ENCODE data around the gene PDGFA. TPM values are rescaled to one million over a fixed set of nuclear protein-coding genes. Genes with fewer than 3 reads are reported as not detected.

The PDGFA gene
- total RNA-seq, 1 experiment from 2014 or later: 18.4 TPM

DNA sequence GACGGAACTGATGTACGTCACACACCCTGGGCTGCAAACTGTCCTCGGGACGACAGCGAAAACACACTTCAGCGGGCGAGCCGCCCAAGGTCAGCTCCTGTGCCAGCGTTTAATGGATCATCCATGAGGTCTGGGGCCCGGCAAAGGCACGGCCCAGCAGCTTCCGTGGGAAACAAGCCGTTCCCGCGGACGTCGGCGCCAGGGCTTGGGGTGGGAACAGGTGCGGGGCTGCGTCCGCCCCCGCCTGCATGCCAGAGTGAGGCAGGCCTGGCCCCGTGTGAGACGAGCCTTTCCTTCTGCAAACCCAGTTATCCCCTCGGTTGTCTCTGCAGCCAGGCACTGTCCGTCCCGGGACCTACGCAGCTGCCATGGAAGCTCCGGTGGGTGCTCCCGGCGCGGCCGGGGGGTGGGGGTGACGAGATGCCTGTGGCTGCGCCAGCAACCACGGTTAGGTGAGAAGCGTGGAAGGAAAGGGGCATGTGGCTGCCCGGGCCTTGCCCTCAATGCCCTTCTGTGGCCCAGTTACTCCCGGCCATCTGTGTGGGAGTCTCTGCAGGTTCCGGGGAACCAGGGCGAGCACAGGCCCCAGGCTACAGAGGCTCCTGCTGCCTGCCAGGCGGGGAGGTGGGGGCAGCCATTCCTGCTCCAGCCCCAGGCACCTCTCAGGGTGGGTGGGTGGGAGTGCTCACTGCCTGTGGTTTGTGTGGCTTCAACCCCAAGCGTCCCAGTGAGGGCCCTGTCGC lies 42.2 kb upstream of the PDGFA start:
- H3K9ac ChIP-seq (ENCODE audit: low read length): no peak overlapping the region
- no peaks in the 10 kb centered on the region for H3K36me3 ChIP-seq (ENCODE audit: low read depth, low read length)
- DNase-seq: no peak
- no peaks in the 10 kb centered on the region for H3K9me3 ChIP-seq (ENCODE audit: low read length)
- H4K20me1 ChIP-seq (ENCODE audit: low read length): no peaks in the 10 kb centered on the region
- no TSS peak for BruUV-seq (replicated peaks)
- H3K9me2 ChIP-seq (replicated peaks; ENCODE audit: low read length): no peaks in the 10 kb centered on the region
- no peak for ATAC-seq
- H3F3A ChIP-seq (ENCODE audit: low read length, unreplicated experiment): no peaks in the 10 kb centered on the region
- no peak overlapping the region for H3K4me3 ChIP-seq (ENCODE audit: low read length)
- H3K4me2 ChIP-seq (ENCODE audit: low read length): no peak overlapping the region
- ChIA-PET POLR2A (ENCODE audit: unreplicated experiment) (no interaction called here), CTCF (no interaction called here)
- intact Hi-C loops (cut with micrococcal nuclease): no loop called here
- no peak overlapping the region for H2AFZ ChIP-seq (ENCODE audit: low read length)
- TF ChIP-seq, protein P1, sequence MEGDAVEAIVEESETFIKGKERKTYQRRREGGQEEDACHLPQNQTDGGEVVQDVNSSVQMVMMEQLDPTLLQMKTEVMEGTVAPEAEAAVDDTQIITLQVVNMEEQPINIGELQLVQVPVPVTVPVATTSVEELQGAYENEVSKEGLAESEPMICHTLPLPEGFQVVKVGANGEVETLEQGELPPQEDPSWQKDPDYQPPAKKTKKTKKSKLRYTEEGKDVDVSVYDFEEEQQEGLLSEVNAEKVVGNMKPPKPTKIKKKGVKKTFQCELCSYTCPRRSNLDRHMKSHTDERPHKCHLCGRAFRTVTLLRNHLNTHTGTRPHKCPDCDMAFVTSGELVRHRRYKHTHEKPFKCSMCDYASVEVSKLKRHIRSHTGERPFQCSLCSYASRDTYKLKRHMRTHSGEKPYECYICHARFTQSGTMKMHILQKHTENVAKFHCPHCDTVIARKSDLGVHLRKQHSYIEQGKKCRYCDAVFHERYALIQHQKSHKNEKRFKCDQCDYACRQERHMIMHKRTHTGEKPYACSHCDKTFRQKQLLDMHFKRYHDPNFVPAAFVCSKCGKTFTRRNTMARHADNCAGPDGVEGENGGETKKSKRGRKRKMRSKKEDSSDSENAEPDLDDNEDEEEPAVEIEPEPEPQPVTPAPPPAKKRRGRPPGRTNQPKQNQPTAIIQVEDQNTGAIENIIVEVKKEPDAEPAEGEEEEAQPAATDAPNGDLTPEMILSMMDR (conservative IDR thresholded peaks at IDR 0.05; ENCODE audit: low read depth, low read length): no peak
- TF ChIP-seq EZH2phosphoT487 (IDR thresholded peaks at IDR 0.05; ENCODE audit: borderline replicate concordance, low read length): no peak
- no peak for TF ChIP-seq EZH2 (IDR thresholded peaks at IDR 0.05; ENCODE audit: low read length, unreplicated experiment)
- H3K27ac ChIP-seq (ENCODE audit: low read length): no peak overlapping the region
- no peaks in the 10 kb centered on the region for H3K4me1 ChIP-seq (ENCODE audit: insufficient read depth, low read length)
- no peaks in the 10 kb centered on the region for H3K79me2 ChIP-seq (ENCODE audit: low read length)
- H3K27me3 ChIP-seq (ENCODE audit: low read length): no peaks in the 10 kb centered on the region

DNA sequence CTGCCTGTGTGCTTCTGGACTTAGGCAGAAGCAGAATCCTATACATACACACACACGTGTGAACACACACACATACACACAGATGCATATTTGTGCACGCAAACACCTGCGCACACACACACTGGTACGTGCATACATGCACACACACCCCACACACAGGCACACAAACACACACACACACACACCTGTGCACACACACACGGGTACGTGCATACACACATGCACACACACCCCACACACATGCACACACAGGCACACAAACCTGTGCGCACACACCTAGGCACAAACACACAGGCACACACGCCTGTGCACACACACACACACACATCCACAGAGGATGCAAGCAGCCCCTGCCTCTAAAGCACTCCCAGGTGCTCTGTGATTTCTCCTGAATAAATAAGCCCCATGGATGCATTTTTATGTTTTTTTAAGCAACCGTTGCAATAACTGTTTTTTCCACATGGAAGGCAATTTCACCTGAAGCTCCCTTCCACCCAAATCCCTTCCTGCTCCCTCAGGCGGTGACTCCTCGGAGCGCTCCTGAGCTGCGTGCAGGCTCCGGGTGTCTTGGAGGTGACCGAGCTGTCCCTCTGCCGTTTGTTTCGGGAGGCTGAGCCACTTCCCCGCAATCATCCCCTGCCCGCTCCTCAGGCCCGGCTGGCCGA lies 41.5 kb upstream of the PDGFA start:
- Histone ChIP-seq H3F3A (ENCODE audit: low read length, unreplicated experiment) (no peaks in the 10 kb centered on the region), H3K9me2 (replicated peaks; ENCODE audit: low read length) (no peaks in the 10 kb centered on the region), H2AFZ (ENCODE audit: low read length) (no peak overlapping the region), H3K4me2 (ENCODE audit: low read length) (no peak overlapping the region), H3K4me1 (ENCODE audit: insufficient read depth, low read length) (no peaks in the 10 kb centered on the region), H3K27ac (ENCODE audit: low read length) (no peak overlapping the region), H3K9me3 (ENCODE audit: low read length) (no peaks in the 10 kb centered on the region), H3K9ac (ENCODE audit: low read length) (no peak overlapping the region), H3K79me2 (ENCODE audit: low read length) (no peaks in the 10 kb centered on the region), H3K4me3 (ENCODE audit: low read length) (no peak overlapping the region), H4K20me1 (ENCODE audit: low read length) (no peaks in the 10 kb centered on the region), H3K27me3 (ENCODE audit: low read length) (no peaks in the 10 kb centered on the region), H3K36me3 (ENCODE audit: low read depth, low read length) (no peaks in the 10 kb centered on the region)
- no TSS peak for BruUV-seq (replicated peaks)
- no peak for TF ChIP-seq EZH2phosphoT487 (IDR thresholded peaks at IDR 0.05; ENCODE audit: borderline replicate concordance, low read length)
- TF ChIP-seq EZH2 (IDR thresholded peaks at IDR 0.05; ENCODE audit: low read length, unreplicated experiment): no peak
- TF ChIP-seq, protein P1 (conservative IDR thresholded peaks at IDR 0.05; ENCODE audit: low read depth, low read length): no peak
- intact Hi-C loops (cut with micrococcal nuclease): no loop called here
- ATAC-seq: no peak
- ChIA-PET CTCF (no interaction called here), POLR2A (ENCODE audit: unreplicated experiment) (no interaction called here)
- no peak for DNase-seq

GRCh38 chr7:559396-559705 lies 39.7 kb upstream of the PDGFA start:
- Histone ChIP-seq H4K20me1 (ENCODE audit: low read length) (no peaks in the 10 kb centered on the region), H3K36me3 (ENCODE audit: low read depth, low read length) (no peaks in the 10 kb centered on the region), H3F3A (ENCODE audit: low read length, unreplicated experiment) (no peaks in the 10 kb centered on the region), H3K4me1 (ENCODE audit: insufficient read depth, low read length) (no peaks in the 10 kb centered on the region), H3K27me3 (ENCODE audit: low read length) (no peaks in the 10 kb centered on the region), H3K27ac (ENCODE audit: low read length) (no peak overlapping the region), H3K4me3 (ENCODE audit: low read length) (no peak overlapping the region), H3K4me2 (ENCODE audit: low read length) (no peak overlapping the region), H3K9ac (ENCODE audit: low read length) (no peak overlapping the region), H3K9me3 (ENCODE audit: low read length) (no peaks in the 10 kb centered on the region), H3K9me2 (replicated peaks; ENCODE audit: low read length) (no peaks in the 10 kb centered on the region), H2AFZ (ENCODE audit: low read length) (no peak overlapping the region), H3K79me2 (ENCODE audit: low read length) (no peaks in the 10 kb centered on the region)
- intact Hi-C loops (cut with micrococcal nuclease): no loop called here
- ChIA-PET POLR2A (ENCODE audit: unreplicated experiment) (no interaction called here), CTCF (no interaction called here)
- ATAC-seq (no peak), DNase-seq (no peak)
- BruUV-seq (replicated peaks): no TSS peak
- TF ChIP-seq, protein P1 (conservative IDR thresholded peaks at IDR 0.05; ENCODE audit: low read depth, low read length): no peak
- TF ChIP-seq EZH2 (IDR thresholded peaks at IDR 0.05; ENCODE audit: low read length, unreplicated experiment): no peak

Data from PC-3 (cell line).